OCI-LY7 (cell line): Measurements from ENCODE around the gene ESAM.

ENCODE experiments used
- EZH2phosphoT487 ChIP-seq: fragments of 200-600 bp; sonication (generic); IDR thresholded peaks from 2 replicates; pipeline ENCODE4 v1.6.1; 2018; ENCODE audit warnings: low read depth, borderline replicate concordance, mild to moderate bottlenecking, mixed run types, antibody characterized with exemption, low read length, moderate library complexity, mixed read lengths
- TF ChIP-seq, protein P1 (sequence below): fragments of 200-600 bp; sonication (generic); conservative IDR thresholded peaks from 2 replicates; pipeline ENCODE4 v1.5.1; 2014; ENCODE audit warnings: mild to moderate bottlenecking, antibody characterized with exemption, low read length, moderate library complexity, mixed read lengths

DNA sequence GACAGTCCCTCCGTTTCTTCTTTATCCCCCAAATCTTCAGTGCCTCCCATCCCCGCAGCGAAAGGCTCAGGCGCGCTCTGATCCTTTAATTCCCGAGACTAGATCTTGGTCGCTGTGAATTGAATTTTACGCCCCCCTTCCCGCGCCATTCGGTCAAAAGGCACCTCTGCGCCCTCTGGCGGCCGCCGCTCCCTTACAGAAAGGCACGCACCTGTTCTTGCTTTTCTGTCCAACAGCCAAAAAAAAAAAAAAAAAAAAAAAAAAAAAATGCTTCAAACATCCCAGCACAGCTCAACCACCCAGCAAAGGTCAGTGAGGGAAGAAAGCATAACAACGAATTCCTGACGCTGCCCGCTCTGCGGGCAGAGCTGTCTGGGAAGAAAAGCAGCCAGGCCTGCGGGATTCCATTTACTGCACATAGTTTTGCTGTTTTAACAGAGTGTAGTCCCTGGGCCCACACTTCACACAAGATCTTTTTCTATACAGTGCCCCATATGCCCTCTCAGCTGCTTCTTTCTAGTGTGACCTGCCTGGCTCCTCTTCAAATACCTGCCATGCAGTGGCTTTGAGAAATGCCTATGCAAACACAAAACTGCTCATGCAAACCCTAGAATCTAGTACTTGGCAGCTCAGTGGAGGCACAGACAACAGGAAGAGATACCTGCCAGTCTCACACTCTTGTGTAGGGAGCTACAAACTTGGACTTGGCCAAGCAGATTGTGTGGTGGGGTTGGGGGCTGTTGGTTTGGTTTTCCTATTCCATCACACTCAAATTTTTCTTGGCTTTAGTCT lies 1.3 kb upstream of the ESAM start:
- TF ChIP-seq, protein P1, sequence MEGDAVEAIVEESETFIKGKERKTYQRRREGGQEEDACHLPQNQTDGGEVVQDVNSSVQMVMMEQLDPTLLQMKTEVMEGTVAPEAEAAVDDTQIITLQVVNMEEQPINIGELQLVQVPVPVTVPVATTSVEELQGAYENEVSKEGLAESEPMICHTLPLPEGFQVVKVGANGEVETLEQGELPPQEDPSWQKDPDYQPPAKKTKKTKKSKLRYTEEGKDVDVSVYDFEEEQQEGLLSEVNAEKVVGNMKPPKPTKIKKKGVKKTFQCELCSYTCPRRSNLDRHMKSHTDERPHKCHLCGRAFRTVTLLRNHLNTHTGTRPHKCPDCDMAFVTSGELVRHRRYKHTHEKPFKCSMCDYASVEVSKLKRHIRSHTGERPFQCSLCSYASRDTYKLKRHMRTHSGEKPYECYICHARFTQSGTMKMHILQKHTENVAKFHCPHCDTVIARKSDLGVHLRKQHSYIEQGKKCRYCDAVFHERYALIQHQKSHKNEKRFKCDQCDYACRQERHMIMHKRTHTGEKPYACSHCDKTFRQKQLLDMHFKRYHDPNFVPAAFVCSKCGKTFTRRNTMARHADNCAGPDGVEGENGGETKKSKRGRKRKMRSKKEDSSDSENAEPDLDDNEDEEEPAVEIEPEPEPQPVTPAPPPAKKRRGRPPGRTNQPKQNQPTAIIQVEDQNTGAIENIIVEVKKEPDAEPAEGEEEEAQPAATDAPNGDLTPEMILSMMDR, result peak; percentile 79
- no peak for TF ChIP-seq EZH2phosphoT487
